GM23338 (cell line): ENCODE measurements around the gene SF3B3. TPM values are rescaled to one million over a fixed set of nuclear protein-coding genes. Genes with fewer than 3 reads are reported as not detected.

Experiments
- ATAC-seq: fragments of 200-7000 bp; cut with Tn5 transposase; 3 replicates; pipeline ENCODE4 v1.9.1; 2020
- DNase-seq: peaks from one replicate; pipeline ENCODE4 v3.0.0-alpha.2; 2015; ENCODE audit warnings: low spot score
- H2AFZ ChIP-seq: fragments of 200-600 bp; sonication (generic); 2 replicates; pipeline ENCODE4 v1.8.0; 2016; ENCODE audit warnings: antibody characterized with exemption, mild to moderate bottlenecking, moderate library complexity
- H3F3A ChIP-seq: fragments of 200-600 bp; sonication (generic); replicated peaks from 2 replicates; pipeline ENCODE4 v1.8.0; 2017; ENCODE audit warnings: antibody characterized with exemption, mixed run types, low read depth
- H3K27ac ChIP-seq: fragments of 200-600 bp; sonication (generic); 2 replicates; pipeline ENCODE4 v1.6.1; 2016; ENCODE audit warnings: low read depth
- H3K27me3 ChIP-seq: fragments of 200-600 bp; sonication (generic); 2 replicates; pipeline ENCODE4 v1.8.0; 2016; ENCODE audit warnings: mild to moderate bottlenecking, mixed run types, moderate library complexity; ENCODE audit not compliant: insufficient read depth
- H3K36me3 ChIP-seq: fragments of 200-600 bp; sonication (generic); 2 replicates; pipeline ENCODE4 v1.8.0; 2016; ENCODE audit warnings: mild to moderate bottlenecking; ENCODE audit not compliant: insufficient read depth
- H3K4me1 ChIP-seq: fragments of 200-600 bp; sonication (generic); 2 replicates; pipeline ENCODE4 v1.8.0; 2016; ENCODE audit warnings: mild to moderate bottlenecking, moderate library complexity; ENCODE audit not compliant: insufficient read depth
- H3K4me2 ChIP-seq: fragments of 200-600 bp; sonication (generic); 2 replicates; pipeline ENCODE4 v1.7.1; 2017; ENCODE audit warnings: mixed run types
- H3K4me3 ChIP-seq: fragments of 200-600 bp; sonication (generic); 2 replicates; pipeline ENCODE4 v1.6.1; 2016; ENCODE audit warnings: mixed run types
- H3K79me2 ChIP-seq: fragments of 200-600 bp; sonication (generic); replicated peaks from 2 replicates; pipeline ENCODE4 v1.8.0; 2017; ENCODE audit warnings: mild to moderate bottlenecking; ENCODE audit not compliant: insufficient read depth
- H3K9me2 ChIP-seq: fragments of 200-600 bp; sonication (generic); 2 replicates; pipeline ENCODE4 v1.8.0; 2017; ENCODE audit not compliant: insufficient read depth
- H4K20me1 ChIP-seq: fragments of 200-600 bp; sonication (generic); replicated peaks from 2 replicates; pipeline ENCODE4 v1.8.0; 2017; ENCODE audit warnings: mild to moderate bottlenecking; ENCODE audit not compliant: insufficient read depth
- H3K27ac Mint-ChIP-seq: 2 replicates; pipeline ENCODE4 v1.8.0; 2020; ENCODE audit warnings: inconsistent platforms, mild to moderate bottlenecking, moderate library complexity, mixed read lengths
- H3K27me3 Mint-ChIP-seq: 3 replicates; pipeline ENCODE4 v1.8.0; 2022; ENCODE audit warnings: low read depth, mild to moderate bottlenecking, moderate library complexity, mixed read lengths, inconsistent platforms; ENCODE audit not compliant: insufficient read depth, poor library complexity
- H3K36me3 Mint-ChIP-seq: 3 replicates; pipeline ENCODE4 v1.8.0; 2021; ENCODE audit warnings: low read depth, mild to moderate bottlenecking, inconsistent platforms, moderate library complexity, mixed read lengths
- H3K4me1 Mint-ChIP-seq: 3 replicates; pipeline ENCODE4 v1.8.0; 2020; ENCODE audit warnings: mild to moderate bottlenecking, inconsistent platforms, mixed read lengths
- H3K4me3 Mint-ChIP-seq: 3 replicates; pipeline ENCODE4 v1.8.0; 2021; ENCODE audit warnings: moderate library complexity, mild to moderate bottlenecking, inconsistent platforms, mixed read lengths
- H3K9me3 Mint-ChIP-seq: 3 replicates; pipeline ENCODE4 v1.8.0; 2020; ENCODE audit warnings: moderate library complexity, mild to moderate bottlenecking, inconsistent platforms, mixed read lengths
- CREB1 ChIP-seq: fragments of 250-450 bp; sonication (Bioruptor Pico); IDR thresholded peaks from 2 replicates; pipeline ENCODE4 v1.5.0; 2020; ENCODE audit warnings: low read depth, mild to moderate bottlenecking, moderate library complexity
- EZH2 ChIP-seq: fragments of 200-600 bp; sonication (generic); IDR thresholded peaks from one replicate; pipeline ENCODE4 v1.8.0; 2017; ENCODE audit warnings: antibody characterized with exemption, mild to moderate bottlenecking, low read depth; ENCODE audit not compliant: unreplicated experiment
- EZH2phosphoT487 ChIP-seq: fragments of 200-600 bp; sonication (generic); IDR thresholded peaks from one replicate; pipeline ENCODE4 v1.8.1; 2018; ENCODE audit warnings: antibody characterized with exemption; ENCODE audit not compliant: unreplicated experiment
- JUNB ChIP-seq: IDR thresholded peaks from one replicate; pipeline ENCODE4 v1.6.1; 2016; ENCODE audit warnings: antibody characterized with exemption; ENCODE audit not compliant: unreplicated experiment
- NANOG ChIP-seq: IDR thresholded peaks from 2 replicates; pipeline ENCODE4 v1.6.1; 2016; ENCODE audit warnings: antibody characterized with exemption, borderline replicate concordance
- POLR2AphosphoS5 ChIP-seq: IDR thresholded peaks from 2 replicates; pipeline ENCODE4 v1.6.1; 2016; ENCODE audit warnings: antibody characterized with exemption, low read depth
- STAT1 ChIP-seq: IDR thresholded peaks from one replicate; pipeline ENCODE4 v1.6.1; 2016; ENCODE audit warnings: antibody characterized with exemption; ENCODE audit not compliant: unreplicated experiment
- ZNF114 ChIP-seq: fragments of 250-450 bp; sonication (Bioruptor Pico); IDR thresholded peaks from 2 replicates; pipeline ENCODE4 v1.5.0; 2020; ENCODE audit warnings: mild to moderate bottlenecking, moderate library complexity
- ZNF331 ChIP-seq: fragments of 250-450 bp; sonication (Bioruptor Pico); IDR thresholded peaks from 2 replicates; pipeline ENCODE4 v1.5.0; 2020; ENCODE audit warnings: low read depth, mild to moderate bottlenecking, moderate library complexity
- polyA plus RNA-seq: library from polyadenylated mRNA; unstranded; fragments of >200 nt; fragmentation: Nextera tagmentation; extraction: Ambion mirVana; gene quantifications from 2 replicates; pipeline ENCODE4 v1.2.1, GENCODE V29; 2016
- total RNA-seq: library from RNA; depleted of rRNA; stranded (reverse); fragments of >200 nt; shearing (Covaris generic); gene quantifications from 2 replicates; pipeline ENCODE4 v1.2.3, GENCODE V29; 2014
- TF ChIP-seq, protein P1 (sequence below): IDR thresholded peaks from 2 replicates; pipeline ENCODE4 v1.6.1; 2016; ENCODE audit warnings: antibody characterized with exemption
- TF ChIP-seq, protein P2 (sequence below): IDR thresholded peaks from one replicate; pipeline ENCODE4 v1.6.1; 2018; ENCODE audit warnings: antibody characterized with exemption; ENCODE audit not compliant: unreplicated experiment
- TF ChIP-seq, protein P3 (sequence below), 2 experiments: fragments of 200-600 bp in 1 of 2; sonication (generic) in 1 of 2; conservative IDR thresholded peaks; 2 replicates each; pipeline versions ENCODE4 v1.5.1 to v1.6.1; 2016 to 2017; ENCODE audit warnings: antibody characterized with exemption in 2 of 2, low read depth in 2 of 2, mild to moderate bottlenecking in 2 of 2, moderate library complexity in 1 of 2
- TF ChIP-seq, protein P4 (sequence below): fragments of 250-450 bp; sonication (Bioruptor Pico); IDR thresholded peaks from 2 replicates; pipeline ENCODE4 v1.5.0; 2020; ENCODE audit warnings: mild to moderate bottlenecking, moderate library complexity

SF3B3 gene
- total and polyA plus RNA-seq, 2 experiments from 2014 or later: 202 to 289 TPM

DNA sequence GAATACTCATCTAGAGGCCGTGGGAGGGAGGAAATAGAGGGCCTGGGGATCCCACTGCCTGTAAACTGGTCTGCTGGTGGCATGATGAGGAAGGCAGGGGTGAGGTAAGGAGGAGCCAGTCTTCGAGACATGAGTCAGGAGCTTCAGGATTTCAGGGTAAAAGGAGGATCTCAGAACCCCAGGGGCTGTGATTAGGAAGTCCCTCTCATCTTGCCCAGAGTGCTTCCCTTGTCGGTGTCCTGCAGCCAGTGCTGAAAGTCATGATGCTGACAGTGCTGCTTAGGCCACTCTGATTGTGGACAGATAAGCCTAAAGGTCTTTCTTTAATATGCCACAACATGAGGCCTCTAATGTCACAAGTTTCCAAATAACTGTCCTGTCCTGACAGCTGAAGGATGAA, 29.8 kb upstream of the SF3B3 start:
- no peak overlapping the region for H3K4me3 Mint-ChIP-seq
- H3K27ac Mint-ChIP-seq: no peak overlapping the region
- Histone ChIP-seq H3K27ac (no peak overlapping the region), H2AFZ (no peak overlapping the region), H4K20me1 (peaks cover 4% of the 10 kb centered on the region; the same call in 1 of the 2 replicates), H3K4me2 (no peak overlapping the region), H3K79me2 (no peaks in the 10 kb centered on the region), H3K27me3 (no peaks in the 10 kb centered on the region), H3K9me2 (no peaks in the 10 kb centered on the region), H3K4me1 (no peaks in the 10 kb centered on the region), H3F3A (no peaks in the 10 kb centered on the region), H3K36me3 (peaks cover 2% of the 10 kb centered on the region), H3K4me3 (no peak overlapping the region)
- peaks cover 15% of the 10 kb centered on the region for H3K36me3 Mint-ChIP-seq
- H3K4me1 Mint-ChIP-seq: no peaks in the 10 kb centered on the region
- no peak for TF ChIP-seq ZNF114
- no peak for TF ChIP-seq EZH2phosphoT487
- TF ChIP-seq, protein P1, sequence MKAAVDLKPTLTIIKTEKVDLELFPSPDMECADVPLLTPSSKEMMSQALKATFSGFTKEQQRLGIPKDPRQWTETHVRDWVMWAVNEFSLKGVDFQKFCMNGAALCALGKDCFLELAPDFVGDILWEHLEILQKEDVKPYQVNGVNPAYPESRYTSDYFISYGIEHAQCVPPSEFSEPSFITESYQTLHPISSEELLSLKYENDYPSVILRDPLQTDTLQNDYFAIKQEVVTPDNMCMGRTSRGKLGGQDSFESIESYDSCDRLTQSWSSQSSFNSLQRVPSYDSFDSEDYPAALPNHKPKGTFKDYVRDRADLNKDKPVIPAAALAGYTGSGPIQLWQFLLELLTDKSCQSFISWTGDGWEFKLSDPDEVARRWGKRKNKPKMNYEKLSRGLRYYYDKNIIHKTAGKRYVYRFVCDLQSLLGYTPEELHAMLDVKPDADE: no peak
- no peak for TF ChIP-seq ZNF331
- no peak for TF ChIP-seq CREB1 (CRISPR knock-in tag)
- TF ChIP-seq NANOG: no peak
- no peak for TF ChIP-seq POLR2AphosphoS5
- TF ChIP-seq, protein P2, sequence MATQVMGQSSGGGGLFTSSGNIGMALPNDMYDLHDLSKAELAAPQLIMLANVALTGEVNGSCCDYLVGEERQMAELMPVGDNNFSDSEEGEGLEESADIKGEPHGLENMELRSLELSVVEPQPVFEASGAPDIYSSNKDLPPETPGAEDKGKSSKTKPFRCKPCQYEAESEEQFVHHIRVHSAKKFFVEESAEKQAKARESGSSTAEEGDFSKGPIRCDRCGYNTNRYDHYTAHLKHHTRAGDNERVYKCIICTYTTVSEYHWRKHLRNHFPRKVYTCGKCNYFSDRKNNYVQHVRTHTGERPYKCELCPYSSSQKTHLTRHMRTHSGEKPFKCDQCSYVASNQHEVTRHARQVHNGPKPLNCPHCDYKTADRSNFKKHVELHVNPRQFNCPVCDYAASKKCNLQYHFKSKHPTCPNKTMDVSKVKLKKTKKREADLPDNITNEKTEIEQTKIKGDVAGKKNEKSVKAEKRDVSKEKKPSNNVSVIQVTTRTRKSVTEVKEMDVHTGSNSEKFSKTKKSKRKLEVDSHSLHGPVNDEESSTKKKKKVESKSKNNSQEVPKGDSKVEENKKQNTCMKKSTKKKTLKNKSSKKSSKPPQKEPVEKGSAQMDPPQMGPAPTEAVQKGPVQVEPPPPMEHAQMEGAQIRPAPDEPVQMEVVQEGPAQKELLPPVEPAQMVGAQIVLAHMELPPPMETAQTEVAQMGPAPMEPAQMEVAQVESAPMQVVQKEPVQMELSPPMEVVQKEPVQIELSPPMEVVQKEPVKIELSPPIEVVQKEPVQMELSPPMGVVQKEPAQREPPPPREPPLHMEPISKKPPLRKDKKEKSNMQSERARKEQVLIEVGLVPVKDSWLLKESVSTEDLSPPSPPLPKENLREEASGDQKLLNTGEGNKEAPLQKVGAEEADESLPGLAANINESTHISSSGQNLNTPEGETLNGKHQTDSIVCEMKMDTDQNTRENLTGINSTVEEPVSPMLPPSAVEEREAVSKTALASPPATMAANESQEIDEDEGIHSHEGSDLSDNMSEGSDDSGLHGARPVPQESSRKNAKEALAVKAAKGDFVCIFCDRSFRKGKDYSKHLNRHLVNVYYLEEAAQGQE: no peak
- no peak for TF ChIP-seq STAT1
- TF ChIP-seq JUNB: no peak
- TF ChIP-seq, protein P3, sequence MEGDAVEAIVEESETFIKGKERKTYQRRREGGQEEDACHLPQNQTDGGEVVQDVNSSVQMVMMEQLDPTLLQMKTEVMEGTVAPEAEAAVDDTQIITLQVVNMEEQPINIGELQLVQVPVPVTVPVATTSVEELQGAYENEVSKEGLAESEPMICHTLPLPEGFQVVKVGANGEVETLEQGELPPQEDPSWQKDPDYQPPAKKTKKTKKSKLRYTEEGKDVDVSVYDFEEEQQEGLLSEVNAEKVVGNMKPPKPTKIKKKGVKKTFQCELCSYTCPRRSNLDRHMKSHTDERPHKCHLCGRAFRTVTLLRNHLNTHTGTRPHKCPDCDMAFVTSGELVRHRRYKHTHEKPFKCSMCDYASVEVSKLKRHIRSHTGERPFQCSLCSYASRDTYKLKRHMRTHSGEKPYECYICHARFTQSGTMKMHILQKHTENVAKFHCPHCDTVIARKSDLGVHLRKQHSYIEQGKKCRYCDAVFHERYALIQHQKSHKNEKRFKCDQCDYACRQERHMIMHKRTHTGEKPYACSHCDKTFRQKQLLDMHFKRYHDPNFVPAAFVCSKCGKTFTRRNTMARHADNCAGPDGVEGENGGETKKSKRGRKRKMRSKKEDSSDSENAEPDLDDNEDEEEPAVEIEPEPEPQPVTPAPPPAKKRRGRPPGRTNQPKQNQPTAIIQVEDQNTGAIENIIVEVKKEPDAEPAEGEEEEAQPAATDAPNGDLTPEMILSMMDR (conservative IDR thresholded peaks at IDR 0.05; ENCODE audit: low read depth in 2 of 2): no peak
- TF ChIP-seq, protein P4, sequence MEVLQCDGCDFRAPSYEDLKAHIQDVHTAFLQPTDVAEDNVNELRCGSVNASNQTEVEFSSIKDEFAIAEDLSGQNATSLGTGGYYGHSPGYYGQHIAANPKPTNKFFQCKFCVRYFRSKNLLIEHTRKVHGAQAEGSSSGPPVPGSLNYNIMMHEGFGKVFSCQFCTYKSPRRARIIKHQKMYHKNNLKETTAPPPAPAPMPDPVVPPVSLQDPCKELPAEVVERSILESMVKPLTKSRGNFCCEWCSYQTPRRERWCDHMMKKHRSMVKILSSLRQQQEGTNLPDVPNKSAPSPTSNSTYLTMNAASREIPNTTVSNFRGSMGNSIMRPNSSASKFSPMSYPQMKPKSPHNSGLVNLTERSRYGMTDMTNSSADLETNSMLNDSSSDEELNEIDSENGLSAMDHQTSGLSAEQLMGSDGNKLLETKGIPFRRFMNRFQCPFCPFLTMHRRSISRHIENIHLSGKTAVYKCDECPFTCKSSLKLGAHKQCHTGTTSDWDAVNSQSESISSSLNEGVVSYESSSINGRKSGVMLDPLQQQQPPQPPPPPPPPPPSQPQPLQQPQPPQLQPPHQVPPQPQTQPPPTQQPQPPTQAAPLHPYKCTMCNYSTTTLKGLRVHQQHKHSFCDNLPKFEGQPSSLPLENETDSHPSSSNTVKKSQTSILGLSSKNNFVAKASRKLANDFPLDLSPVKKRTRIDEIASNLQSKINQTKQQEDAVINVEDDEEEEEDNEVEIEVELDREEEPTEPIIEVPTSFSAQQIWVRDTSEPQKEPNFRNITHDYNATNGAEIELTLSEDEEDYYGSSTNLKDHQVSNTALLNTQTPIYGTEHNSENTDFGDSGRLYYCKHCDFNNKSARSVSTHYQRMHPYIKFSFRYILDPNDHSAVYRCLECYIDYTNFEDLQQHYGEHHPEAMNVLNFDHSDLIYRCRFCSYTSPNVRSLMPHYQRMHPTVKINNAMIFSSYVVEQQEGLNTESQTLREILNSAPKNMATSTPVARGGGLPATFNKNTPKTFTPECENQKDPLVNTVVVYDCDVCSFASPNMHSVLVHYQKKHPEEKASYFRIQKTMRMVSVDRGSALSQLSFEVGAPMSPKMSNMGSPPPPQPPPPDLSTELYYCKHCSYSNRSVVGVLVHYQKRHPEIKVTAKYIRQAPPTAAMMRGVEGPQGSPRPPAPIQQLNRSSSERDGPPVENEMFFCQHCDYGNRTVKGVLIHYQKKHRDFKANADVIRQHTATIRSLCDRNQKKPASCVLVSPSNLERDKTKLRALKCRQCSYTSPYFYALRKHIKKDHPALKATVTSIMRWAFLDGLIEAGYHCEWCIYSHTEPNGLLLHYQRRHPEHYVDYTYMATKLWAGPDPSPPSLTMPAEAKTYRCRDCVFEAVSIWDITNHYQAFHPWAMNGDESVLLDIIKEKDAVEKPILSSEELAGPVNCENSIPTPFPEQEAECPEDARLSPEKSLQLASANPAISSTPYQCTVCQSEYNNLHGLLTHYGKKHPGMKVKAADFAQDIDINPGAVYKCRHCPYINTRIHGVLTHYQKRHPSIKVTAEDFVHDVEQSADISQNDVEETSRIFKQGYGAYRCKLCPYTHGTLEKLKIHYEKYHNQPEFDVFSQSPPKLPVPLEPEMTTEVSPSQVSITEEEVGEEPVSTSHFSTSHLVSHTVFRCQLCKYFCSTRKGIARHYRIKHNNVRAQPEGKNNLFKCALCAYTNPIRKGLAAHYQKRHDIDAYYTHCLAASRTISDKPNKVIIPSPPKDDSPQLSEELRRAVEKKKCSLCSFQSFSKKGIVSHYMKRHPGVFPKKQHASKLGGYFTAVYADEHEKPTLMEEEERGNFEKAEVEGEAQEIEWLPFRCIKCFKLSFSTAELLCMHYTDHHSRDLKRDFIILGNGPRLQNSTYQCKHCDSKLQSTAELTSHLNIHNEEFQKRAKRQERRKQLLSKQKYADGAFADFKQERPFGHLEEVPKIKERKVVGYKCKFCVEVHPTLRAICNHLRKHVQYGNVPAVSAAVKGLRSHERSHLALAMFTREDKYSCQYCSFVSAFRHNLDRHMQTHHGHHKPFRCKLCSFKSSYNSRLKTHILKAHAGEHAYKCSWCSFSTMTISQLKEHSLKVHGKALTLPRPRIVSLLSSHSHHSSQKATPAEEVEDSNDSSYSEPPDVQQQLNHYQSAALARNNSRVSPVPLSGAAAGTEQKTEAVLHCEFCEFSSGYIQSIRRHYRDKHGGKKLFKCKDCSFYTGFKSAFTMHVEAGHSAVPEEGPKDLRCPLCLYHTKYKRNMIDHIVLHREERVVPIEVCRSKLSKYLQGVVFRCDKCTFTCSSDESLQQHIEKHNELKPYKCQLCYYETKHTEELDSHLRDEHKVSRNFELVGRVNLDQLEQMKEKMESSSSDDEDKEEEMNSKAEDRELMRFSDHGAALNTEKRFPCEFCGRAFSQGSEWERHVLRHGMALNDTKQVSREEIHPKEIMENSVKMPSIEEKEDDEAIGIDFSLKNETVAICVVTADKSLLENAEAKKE (CRISPR knock-in tag): no peak
- TF ChIP-seq EZH2: no peak
- H3K27me3 Mint-ChIP-seq: peaks cover 1% of the 10 kb centered on the region
- DNase-seq (no peak), ATAC-seq (no peak)
- no peaks in the 10 kb centered on the region for H3K9me3 Mint-ChIP-seq
